IPS-18c (cell line): ENCODE data around the gene TTC33.
"Not testable (repeated sequence)": the region's sequence is repeated elsewhere in the genome, so short reads cannot be mapped to it uniquely, and the experiment has no call there.

ENCODE experiments used
- H3K4me3 ChIP-seq: 2 replicates; pipeline ENCODE4 v1.7.0; 2013; ENCODE audit warnings: low read depth, mild to moderate bottlenecking, low read length, moderate library complexity; ENCODE audit not compliant: insufficient read depth
- H3K9me3 ChIP-seq: one replicate; pipeline ENCODE4 v1.6.1; 2013; ENCODE audit warnings: mild to moderate bottlenecking, low read length, moderate library complexity; ENCODE audit not compliant: control insufficient read depth, insufficient read depth

TTC33 gene

GRCh38 chr5:40755407-40756365, at the start of gene TTC33:
TSS of gene TTC33 (minus strand) at chr5:40755961. CDS start at chr5:40747018, 8,943 bp downstream.
- Histone ChIP-seq H3K9me3 (no peaks in the 10 kb centered on the region), H3K4me3 (peak within 1 kb of the TSS; percentile 86)

GRCh38 chr5:40801771-40802562, 46.2 kb upstream of the TTC33 start:
- Histone ChIP-seq H3K9me3 (no peaks in the 10 kb centered on the region), H3K4me3 (no peak overlapping the region)

GRCh38 chr5:40799258-40799657, 43.5 kb upstream of the TTC33 start:
- Histone ChIP-seq H3K4me3 (no peak overlapping the region), H3K9me3 (no peaks in the 10 kb centered on the region)

GRCh38 chr5:40798801-40799210, 43.0 kb upstream of the TTC33 start:
- no peaks in the 10 kb centered on the region for H3K9me3 ChIP-seq
- peak overlapping the region; percentile 64 for H3K4me3 ChIP-seq

GRCh38 chr5:40798012-40798800, 42.4 kb upstream of the TTC33 start, which contains the start of gene PRKAA1:
TSS of gene PRKAA1 (minus strand) at chr5:40798374. CDS start at chr5:40798189, 185 bp downstream.
- Histone ChIP-seq H3K4me3 (peak within 1 kb of the TSS; percentile 93), H3K9me3 (no peaks in the 10 kb centered on the region)

- H3K9me3 ChIP-seq = no peaks in the 10 kb centered on the region
- H3K4me3 ChIP-seq = peak overlapping the region; percentile 93
Observed at GRCh38 chr5:40797273-40798011, 41.7 kb upstream of the TTC33 start.

- Histone ChIP-seq H3K4me3 (no peak overlapping the region), H3K9me3 (no peaks in the 10 kb centered on the region)
Observed at GRCh38 chr5:40796487-40796889, 40.7 kb upstream of the TTC33 start.

- H3K4me3 ChIP-seq, H3K9me3 ChIP-seq: not testable (repeated sequence)
Observed at GRCh38 chr5:40794877-40795276, 39.1 kb upstream of the TTC33 start.

GRCh38 chr5:40794340-40794739, 38.6 kb upstream of the TTC33 start:
- not testable (repeated sequence) for H3K9me3 ChIP-seq, H3K4me3 ChIP-seq

GRCh38 chr5:40792691-40793090, 36.9 kb upstream of the TTC33 start:
- not testable (repeated sequence) for H3K9me3 ChIP-seq, H3K4me3 ChIP-seq

GRCh38 chr5:40791715-40792139, 36.0 kb upstream of the TTC33 start:
- no peaks in the 10 kb centered on the region for H3K9me3 ChIP-seq
- H3K4me3 ChIP-seq = no peak overlapping the region

GRCh38 chr5:40790947-40791593, 35.3 kb upstream of the TTC33 start:
- Histone ChIP-seq H3K9me3 (no peaks in the 10 kb centered on the region), H3K4me3 (no peak overlapping the region)

GRCh38 chr5:40788941-40789340, 33.2 kb upstream of the TTC33 start:
- not testable (repeated sequence) for H3K9me3 ChIP-seq, H3K4me3 ChIP-seq

GRCh38 chr5:40787986-40788385, 32.2 kb upstream of the TTC33 start:
- no peak overlapping the region for H3K4me3 ChIP-seq
- H3K9me3 ChIP-seq = no peaks in the 10 kb centered on the region

- H3K9me3 ChIP-seq, H3K4me3 ChIP-seq: not testable (repeated sequence)
Observed at GRCh38 chr5:40786664-40787063, 30.9 kb upstream of the TTC33 start.

- Histone ChIP-seq H3K4me3 (no peak overlapping the region), H3K9me3 (no peaks in the 10 kb centered on the region)
Observed at GRCh38 chr5:40784916-40785315, 29.2 kb upstream of the TTC33 start.
